Measurements from ENCODE around the gene RABAC1. TPM values are rescaled to one million over a fixed set of nuclear protein-coding genes. Genes with fewer than 3 reads are reported as not detected.

The RABAC1 gene
- total and polyA plus RNA-seq, 2 of the 13 experiments (the other 11 are each of a cell fraction or from before 2014, with no cell fraction given): 37.4 to 74.0 TPM

DNA sequence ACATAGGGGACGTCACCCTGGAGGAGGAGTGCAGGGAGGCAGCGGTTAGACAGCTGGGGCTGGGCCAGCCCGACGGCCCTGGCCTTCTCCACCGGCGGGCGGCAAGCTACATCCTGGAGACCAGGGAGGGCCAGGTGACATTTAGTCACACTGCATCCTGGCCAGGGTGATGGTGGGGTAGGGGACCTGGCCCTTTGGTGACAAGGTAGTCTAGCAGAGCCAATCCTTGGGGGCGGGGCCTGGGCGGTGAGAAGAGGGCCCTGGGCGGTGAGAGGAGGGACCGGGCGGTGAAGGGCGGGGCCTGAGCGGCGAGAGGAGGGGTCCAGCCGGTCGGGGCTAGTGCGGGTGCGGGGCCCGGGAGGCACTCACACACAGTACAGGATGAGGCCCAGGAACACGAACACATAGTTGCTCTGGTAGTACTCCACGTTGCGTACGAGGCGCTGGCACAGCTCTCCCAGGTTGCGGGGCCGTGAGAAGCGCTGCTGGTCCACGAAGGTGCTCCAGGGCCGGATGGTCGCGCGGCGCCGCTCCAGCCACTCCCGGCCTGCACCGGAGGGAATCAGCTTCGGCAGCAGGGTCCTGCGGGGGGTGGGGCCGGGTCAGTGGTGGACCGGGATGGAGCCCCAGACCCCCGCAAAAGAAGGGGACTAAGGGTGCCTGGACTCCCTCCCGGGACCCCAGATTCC, 610 bp downstream of the RABAC1 start:
- Histone ChIP-seq H4K20me1 (ENCODE audit: insufficient read depth, low read length) (0 out of 2 replicates have a peak, but pooled peaks cover 3% of the 10 kb centered on the region), H3K36me3 (replicated peaks in 1 of 2; ENCODE audit: control insufficient read depth in 1 of 2, insufficient read depth in 2 of 2, low read length in 2 of 2) (no peaks in the 10 kb centered on the region), H3K27me3 (ENCODE audit: control insufficient read depth in 1 of 2, insufficient read depth in 2 of 2, low read length in 2 of 2) (no peaks in the 10 kb centered on the region; a peak in 1 of 5 replicates), H3K4me3 (replicated peaks in 1 of 3; ENCODE audit: insufficient read depth in 1 of 3, low read depth in 2 of 3, low read length in 3 of 3) (peak overlapping the region; percentile 95 to 99 (median 98)), H3K27ac (ENCODE audit: extremely low read length, insufficient read depth, low read length) (peak overlapping the region; percentile 73), H3K79me2 (ENCODE audit: insufficient read depth, low read length) (no peaks in the 10 kb centered on the region), H3K4me2 (ENCODE audit: low read depth, low read length) (peak overlapping the region; percentile 85), H2AFZ (ENCODE audit: low read length) (no peak overlapping the region), H3K9me3 (ENCODE audit: low read length) (no peaks in the 10 kb centered on the region), H3K9ac (ENCODE audit: insufficient read depth, low read depth, low read length) (peak overlapping the region; percentile 91), H3K4me1 (ENCODE audit: insufficient read depth, low read length) (peaks cover 32% of the 10 kb centered on the region)
- ATAC-seq: peak; percentile 85
- POLR2A ChIA-PET: interaction anchor here (0.6 to 2.7 kb wide), 9 partner anchors 71 to 519 kb away, joined by 3 to 36 read pairs (median 5); partner anchors contain the start of gene RPS19
- in situ Hi-C loops (cut with HindIII; ENCODE audit: extremely low pct_ligation_motif_present, low pct_unique_long_range_greater_than_20kb) (loop anchor here (5.0 kb wide), 1 partner anchor 76 kb away; the partner anchor contains the start of gene ARHGEF1), intact Hi-C loops (cut with micrococcal nuclease; ENCODE audit: unreplicated experiment) (loop anchor here (10.0 kb wide), 1 partner anchor 164 kb away; the partner anchor contains the start of gene CEACAM3)
- WGBS (ENCODE audit: low lambda C conversion rate): under 1% methylated on average over 23 of the region's 43 CpGs
- DNase-seq (ENCODE audit: low spot score): peak; percentile 64
- BruUV-seq (replicated peaks): TSS peak; percentile 89
- CTCF ChIA-PET (ENCODE audit: low intra/inter-chr PET ratio, low total read pairs): interaction anchor here (1.3 kb wide), 1 partner anchor 166 kb away, joined by 5 read pairs; no protein-coding TSS in a partner anchor
- FAIRE-seq: no peak
- peak; percentile 25; the same call in 1 of the 2 replicates for TF ChIP-seq ZIK1 (CRISPR knock-in tag; IDR thresholded peaks at IDR 0.05; ENCODE audit: borderline replicate concordance, low read depth)
- TF ChIP-seq ZNF572 (CRISPR knock-in tag; IDR thresholded peaks at IDR 0.05): peak; percentile 16; the same call in 1 of the 2 replicates
- TF ChIP-seq, protein P1, sequence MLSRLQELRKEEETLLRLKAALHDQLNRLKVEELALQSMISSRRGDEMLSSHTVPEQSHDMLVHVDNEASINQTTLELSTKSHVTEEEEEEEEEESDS (CRISPR knock-in tag; IDR thresholded peaks at IDR 0.05; ENCODE audit: borderline replicate concordance): 0 out of 2 replicates have a peak, but pooled peaks have one; percentile 19
- TF ChIP-seq ATF7 (IDR thresholded peaks at IDR 0.05): no peak
- TF ChIP-seq ATF7 (CRISPR knock-in tag; IDR thresholded peaks at IDR 0.05): no peak
- peak; percentile 68 to 83 for TF ChIP-seq POLR2A (IDR thresholded peaks at IDR 0.05; ENCODE audit: insufficient read depth in 1 of 2, low read depth in 2 of 2, low read length in 2 of 2)
- TF ChIP-seq NFRKB (IDR thresholded peaks at IDR 0.05): no peak
- 0 out of 2 replicates have a peak, but pooled peaks have one; percentile 30 for TF ChIP-seq EEA1 (CRISPR knock-in tag; IDR thresholded peaks at IDR 0.05; ENCODE audit: borderline replicate concordance)
- no peak for TF ChIP-seq KMT2B (CRISPR knock-in tag; IDR thresholded peaks at IDR 0.05)
- TF ChIP-seq KDM2A (CRISPR knock-in tag; IDR thresholded peaks at IDR 0.05; ENCODE audit: borderline replicate concordance, low read depth): peak; percentile 12; the same call in 1 of the 2 replicates
- TF ChIP-seq ZFP36L1 (CRISPR knock-in tag; IDR thresholded peaks at IDR 0.05): 0 out of 2 replicates have a peak, but pooled peaks have one; percentile 55
- TF ChIP-seq ZNF670 (CRISPR knock-in tag; IDR thresholded peaks at IDR 0.05; ENCODE audit: borderline replicate concordance): peak; percentile 79; the same call in 1 of the 2 replicates
- 0 out of 2 replicates have a peak, but pooled peaks have one; percentile 28 for TF ChIP-seq MYC (CRISPR knock-in tag; IDR thresholded peaks at IDR 0.05; ENCODE audit: borderline replicate concordance)
- TF ChIP-seq NFKB2 (CRISPR knock-in tag; IDR thresholded peaks at IDR 0.05; ENCODE audit: borderline replicate concordance): 0 out of 2 replicates have a peak, but pooled peaks have one; percentile 40
- peak; percentile 12; the same call in 1 of the 2 replicates for TF ChIP-seq SALL1 (CRISPR knock-in tag; IDR thresholded peaks at IDR 0.05)
- no peak for TF ChIP-seq ZNF33A (CRISPR knock-in tag; IDR thresholded peaks at IDR 0.05; ENCODE audit: borderline replicate concordance)
- TF ChIP-seq NRL (CRISPR knock-in tag; IDR thresholded peaks at IDR 0.05; ENCODE audit: borderline replicate concordance): peak; percentile 85; the same call in 1 of the 2 replicates
- TF ChIP-seq ATAD3A (CRISPR knock-in tag; IDR thresholded peaks at IDR 0.05): no peak
- no peak for TF ChIP-seq ZNF703 (CRISPR knock-in tag; IDR thresholded peaks at IDR 0.05; ENCODE audit: borderline replicate concordance)
- TF ChIP-seq ELF4 (CRISPR knock-in tag; IDR thresholded peaks at IDR 0.05; ENCODE audit: borderline replicate concordance): no peak
- no peak for TF ChIP-seq HHEX (CRISPR knock-in tag; IDR thresholded peaks at IDR 0.05)
- no peak for TF ChIP-seq FOSL2 (CRISPR knock-in tag; IDR thresholded peaks at IDR 0.05)
- TF ChIP-seq SP2 (CRISPR knock-in tag; IDR thresholded peaks at IDR 0.05): peak; percentile 9; the same call in 1 of the 2 replicates
- TF ChIP-seq, protein P2, sequence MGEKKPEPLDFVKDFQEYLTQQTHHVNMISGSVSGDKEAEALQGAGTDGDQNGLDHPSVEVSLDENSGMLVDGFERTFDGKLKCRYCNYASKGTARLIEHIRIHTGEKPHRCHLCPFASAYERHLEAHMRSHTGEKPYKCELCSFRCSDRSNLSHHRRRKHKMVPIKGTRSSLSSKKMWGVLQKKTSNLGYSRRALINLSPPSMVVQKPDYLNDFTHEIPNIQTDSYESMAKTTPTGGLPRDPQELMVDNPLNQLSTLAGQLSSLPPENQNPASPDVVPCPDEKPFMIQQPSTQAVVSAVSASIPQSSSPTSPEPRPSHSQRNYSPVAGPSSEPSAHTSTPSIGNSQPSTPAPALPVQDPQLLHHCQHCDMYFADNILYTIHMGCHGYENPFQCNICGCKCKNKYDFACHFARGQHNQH (CRISPR knock-in tag; IDR thresholded peaks at IDR 0.05): no peak
- no peak for TF ChIP-seq ZNF446 (CRISPR knock-in tag; IDR thresholded peaks at IDR 0.05)

Data from HepG2 (cell line).